HG02970 (cell line): ENCODE results near the gene CNOT6L.
A peak's percentile ranks its signal among the peaks of the same experiment; 100 is the strongest.

ENCODE experiments used
- ATAC-seq: cut with Tn5 transposase; IDR thresholded peaks from one replicate; pipeline ENCODE4 v1.9.1; 2021; ENCODE audit warnings: mild to moderate bottlenecking, moderate library complexity, moderate number of reproducible peaks; ENCODE audit not compliant: unreplicated experiment, low FRiP score

The CNOT6L gene

GRCh38 chr4:77820649-77821561 is 1.7 kb upstream of the CNOT6L start:
- ATAC-seq, result no peak

- peak; percentile 67 for ATAC-seq
Measured at GRCh38 chr4:77819843-77820648, 878 bp upstream of the CNOT6L start.

GRCh38 chr4:77819404-77819842 is 255 bp upstream of the CNOT6L start:
- ATAC-seq, result peak; percentile 10

GRCh38 chr4:77818073-77818601 is 1.0 kb downstream of the CNOT6L start:
- no peak for ATAC-seq

GRCh38 chr4:77817304-77818072 is 1.7 kb downstream of the CNOT6L start:
- ATAC-seq, result no peak

GRCh38 chr4:77816546-77816945 is 2.6 kb downstream of the CNOT6L start:
- ATAC-seq, result no peak

GRCh38 chr4:77815636-77816035 is 3.5 kb downstream of the CNOT6L start:
- no peak for ATAC-seq

- ATAC-seq, result no peak
Measured at GRCh38 chr4:77805840-77806239, 13.3 kb downstream of the CNOT6L start.

- no peak for ATAC-seq
Measured at GRCh38 chr4:77804471-77804870, 14.7 kb downstream of the CNOT6L start.

GRCh38 chr4:77802402-77802801 is 16.8 kb downstream of the CNOT6L start:
- ATAC-seq, result no peak

- no peak for ATAC-seq
Measured at GRCh38 chr4:77801260-77801608, 17.9 kb downstream of the CNOT6L start.

- no peak for ATAC-seq
Measured at GRCh38 chr4:77800483-77801259, 18.5 kb downstream of the CNOT6L start.

- no peak for ATAC-seq
Measured at GRCh38 chr4:77800077-77800476, 19.1 kb downstream of the CNOT6L start.

GRCh38 chr4:77798385-77798784 is 20.8 kb downstream of the CNOT6L start:
- no peak for ATAC-seq

- ATAC-seq, result no peak
Measured at GRCh38 chr4:77797239-77797638, 21.9 kb downstream of the CNOT6L start.

- ATAC-seq, result no peak
Measured at GRCh38 chr4:77795326-77795725, 23.8 kb downstream of the CNOT6L start.

GRCh38 chr4:77790146-77790545 is 29.0 kb downstream of the CNOT6L start:
- ATAC-seq, result no peak

- ATAC-seq, result no peak
Measured at GRCh38 chr4:77788990-77789389, 30.2 kb downstream of the CNOT6L start.

- no peak for ATAC-seq
Measured at GRCh38 chr4:77787969-77788368, 31.2 kb downstream of the CNOT6L start.

GRCh38 chr4:77785669-77786068 is 33.5 kb downstream of the CNOT6L start:
- ATAC-seq, result no peak
